H9 (cell line): Measurements from ENCODE around the gene RNGTT. TPM values are rescaled to one million over a fixed set of nuclear protein-coding genes. Genes with fewer than 3 reads are reported as not detected.

Source experiments
- DNase-seq: peaks from one replicate; pipeline ENCODE4 v3.0.0-alpha.2; 2017
- H2AFZ ChIP-seq: one replicate; pipeline ENCODE4 v1.6.1; 2013; ENCODE audit warnings: mild to moderate bottlenecking, low read length, control low read depth, moderate library complexity
- H2AK5ac ChIP-seq: 2 replicates; pipeline ENCODE4 v1.6.1; 2013; ENCODE audit warnings: low read length, control low read depth, mixed read lengths; ENCODE audit not compliant: insufficient read length
- H2BK120ac ChIP-seq: one replicate; pipeline ENCODE4 v1.6.1; 2013; ENCODE audit warnings: low read depth, mild to moderate bottlenecking, low read length, control low read depth, inconsistent platforms; ENCODE audit not compliant: poor library complexity, severe bottlenecking
- H2BK12ac ChIP-seq: 2 replicates; pipeline ENCODE4 v1.6.1; 2013; ENCODE audit warnings: low read length, control low read depth, mixed read lengths, low read depth; ENCODE audit not compliant: insufficient read length
- H2BK15ac ChIP-seq: 2 replicates; pipeline ENCODE4 v1.6.1; 2013; ENCODE audit warnings: low read depth, low read length, control low read depth
- H2BK20ac ChIP-seq: one replicate; pipeline ENCODE4 v1.6.1; 2013; ENCODE audit warnings: low read depth, mild to moderate bottlenecking, low read length, control low read depth, inconsistent platforms; ENCODE audit not compliant: poor library complexity, severe bottlenecking
- H2BK5ac ChIP-seq: 2 replicates; pipeline ENCODE4 v1.6.1; 2013; ENCODE audit warnings: low read length, control low read depth, mixed read lengths; ENCODE audit not compliant: insufficient read length
- H3K14ac ChIP-seq: 2 replicates; pipeline ENCODE4 v1.6.1; 2013; ENCODE audit warnings: low read length, control low read depth; ENCODE audit not compliant: insufficient read depth
- H3K18ac ChIP-seq: 2 replicates; pipeline ENCODE4 v1.6.1; 2013; ENCODE audit warnings: low read depth, mild to moderate bottlenecking, mixed read lengths, low read length, control low read depth; ENCODE audit not compliant: insufficient read length
- H3K23ac ChIP-seq: 2 replicates; pipeline ENCODE4 v1.6.1; 2013; ENCODE audit warnings: low read length, control low read depth, mixed read lengths, low read depth; ENCODE audit not compliant: insufficient read length
- H3K23me2 ChIP-seq: 2 replicates; pipeline ENCODE4 v1.6.1; 2013; ENCODE audit warnings: low read depth, mild to moderate bottlenecking, mixed read lengths, low read length, control low read depth; ENCODE audit not compliant: insufficient read length, poor library complexity, severe bottlenecking
- H3K27ac ChIP-seq: 2 replicates; pipeline ENCODE4 v1.5.1; 2013; ENCODE audit warnings: low read length, control low read depth, mixed read lengths, low read depth; ENCODE audit not compliant: insufficient read length
- H3K27me3 ChIP-seq: 2 replicates; pipeline ENCODE4 v1.6.1; 2013; ENCODE audit warnings: low read length, control low read depth, inconsistent platforms; ENCODE audit not compliant: insufficient read depth
- H3K4ac ChIP-seq: 2 replicates; pipeline ENCODE4 v1.6.1; 2013; ENCODE audit warnings: low read depth, mild to moderate bottlenecking, control low read depth, inconsistent platforms, low read length, moderate library complexity
- H3K4me1 ChIP-seq: 2 replicates; pipeline ENCODE4 v1.6.1; 2013; ENCODE audit warnings: low read length, control low read depth, inconsistent platforms; ENCODE audit not compliant: insufficient read depth
- H3K4me2 ChIP-seq: 2 replicates; pipeline ENCODE4 v1.6.1; 2013; ENCODE audit warnings: low read length, control low read depth, mixed read lengths; ENCODE audit not compliant: insufficient read length, insufficient read depth
- H3K56ac ChIP-seq: 2 replicates; pipeline ENCODE4 v1.6.1; 2013; ENCODE audit warnings: low read depth, mild to moderate bottlenecking, mixed read lengths, low read length, control low read depth; ENCODE audit not compliant: insufficient read length
- H3K79me1 ChIP-seq: 2 replicates; pipeline ENCODE4 v1.6.1; 2013; ENCODE audit warnings: low read depth, mild to moderate bottlenecking, moderate library complexity, low read length, control low read depth, inconsistent platforms; ENCODE audit not compliant: insufficient read depth, poor library complexity, severe bottlenecking
- H3K79me2 ChIP-seq: 2 replicates; pipeline ENCODE4 v1.6.1; 2013; ENCODE audit warnings: low read length, control low read depth, inconsistent platforms; ENCODE audit not compliant: insufficient read depth
- H3K9ac ChIP-seq: 2 replicates; pipeline ENCODE4 v1.6.1; 2013; ENCODE audit warnings: low read length, control low read depth, mixed read lengths; ENCODE audit not compliant: insufficient read length; ENCODE audit errors: extremely low read depth
- H3K9me3 ChIP-seq: one replicate; pipeline ENCODE4 v1.6.1; 2013; ENCODE audit warnings: low read depth, low read length, inconsistent platforms; ENCODE audit not compliant: control insufficient read depth
- H3T11ph ChIP-seq: one replicate; pipeline ENCODE4 v1.6.1; 2013; ENCODE audit warnings: mild to moderate bottlenecking, low read length, control low read depth, inconsistent platforms
- H4K20me1 ChIP-seq: one replicate; pipeline ENCODE4 v1.6.1; 2013; ENCODE audit not compliant: control insufficient read depth, insufficient read length, insufficient read depth
- H4K5ac ChIP-seq: 2 replicates; pipeline ENCODE4 v1.6.1; 2013; ENCODE audit warnings: low read depth, mild to moderate bottlenecking, mixed read lengths, low read length, control low read depth; ENCODE audit not compliant: insufficient read length
- H4K8ac ChIP-seq: replicated peaks from 2 replicates; pipeline ENCODE4 v1.6.1; 2013; ENCODE audit warnings: low read length, control low read depth, mixed read lengths, low read depth; ENCODE audit not compliant: insufficient read length
- H4K91ac ChIP-seq: 2 replicates; pipeline ENCODE4 v1.6.1; 2013; ENCODE audit warnings: low read depth, mild to moderate bottlenecking, moderate library complexity, mixed read lengths, low read length, control low read depth; ENCODE audit not compliant: insufficient read length
- H3K27ac Mint-ChIP-seq, 3 experiments: 2 replicates in 2 of 3; 3 replicates in 1 of 3; pipeline ENCODE4 v1.8.0; 2020 to 2021; ENCODE audit warnings: mixed read lengths in 3 of 3, mild to moderate bottlenecking in 1 of 3, moderate library complexity in 1 of 3
- H3K27me3 Mint-ChIP-seq: 2 replicates; pipeline ENCODE4 v1.8.0; 2021; ENCODE audit warnings: low read depth, mild to moderate bottlenecking, moderate library complexity, mixed read lengths
- H3K36me3 Mint-ChIP-seq, 3 experiments: 2 replicates in 2 of 3; 3 replicates in 1 of 3; pipeline ENCODE4 v1.8.0; 2020 to 2021; ENCODE audit warnings: low read depth in 3 of 3, mixed read lengths in 3 of 3; ENCODE audit not compliant: insufficient read depth in 1 of 3
- H3K4me1 Mint-ChIP-seq, 2 experiments: 2 replicates each; pipeline ENCODE4 v1.8.0; 2020; ENCODE audit warnings: mixed read lengths in 2 of 2
- H3K4me3 Mint-ChIP-seq, 2 experiments: 2 replicates in 1 of 2; 3 replicates in 1 of 2; pipeline ENCODE4 v1.8.0; 2020 to 2021; ENCODE audit warnings: mild to moderate bottlenecking in 2 of 2, mixed read lengths in 2 of 2, moderate library complexity in 1 of 2
- H3K9me3 Mint-ChIP-seq, 2 experiments: 2 replicates in 1 of 2; 3 replicates in 1 of 2; pipeline ENCODE4 v1.8.0; 2020; ENCODE audit warnings: mild to moderate bottlenecking in 2 of 2, mixed read lengths in 2 of 2, moderate library complexity in 1 of 2
- CTCF ChIP-seq: fragments of 200-600 bp; sonication (generic); conservative IDR thresholded peaks from 3 replicates; pipeline ENCODE4 v1.8.0; 2021; ENCODE audit warnings: antibody characterized with exemption, mild to moderate bottlenecking
- WGBS: extraction: QIAGEN DNeasy Blood & Tissue Kit; methylation state at CpG from one replicate; pipeline ENCODE4 v1.1.7; 2013; ENCODE audit warnings: missing lambda C conversion rate, low lambda C conversion rate, mixed read lengths; ENCODE audit not compliant: insufficient read length; ENCODE audit errors: extremely low coverage; 5-methylcytosine and 5-hydroxymethylcytosine counted together
- total RNA-seq: library from RNA; stranded (reverse); gene quantifications from 2 replicates; pipeline ENCODE4 v1.2.1, GENCODE V29; 2021

RNGTT gene
- total RNA-seq, 1 experiment from 2014 or later = 20.5 TPM

- Histone ChIP-seq H2BK12ac (no peak overlapping the region), H3K56ac (no peak overlapping the region), H3K4me1 (peaks cover 4% of the 10 kb centered on the region; the same call in 1 of the 2 replicates), H2AFZ (no peak overlapping the region), H3K4ac (no peak overlapping the region), H3K9me3 (no peaks in the 10 kb centered on the region), H3K27me3 (no peaks in the 10 kb centered on the region), H4K5ac (no peak overlapping the region), H3K14ac (no peak overlapping the region), H4K91ac (no peak overlapping the region), H3T11ph (no peak overlapping the region), H3K23me2 (no peaks in the 10 kb centered on the region), H2BK5ac (no peak overlapping the region), H3K23ac (no peak overlapping the region), H3K79me2 (no peaks in the 10 kb centered on the region), H4K8ac (no peak overlapping the region), H3K79me1 (no peaks in the 10 kb centered on the region), H3K4me2 (no peak overlapping the region), H3K27ac (no peak overlapping the region), H2AK5ac (no peak overlapping the region), H2BK15ac (no peak overlapping the region), H2BK20ac (no peak overlapping the region), H2BK120ac (no peak overlapping the region), H3K9ac (no peak overlapping the region), H3K18ac (no peak overlapping the region), H4K20me1 (no peaks in the 10 kb centered on the region)
- H3K27me3 Mint-ChIP-seq = no peaks in the 10 kb centered on the region
- no peaks in the 10 kb centered on the region for H3K36me3 Mint-ChIP-seq
- no CpG with 5 or more reads among the region's 4 CpGs for WGBS
- no peak for DNase-seq
- H3K27ac Mint-ChIP-seq = no peak overlapping the region; a peak in 1 of 7 replicates
- no peaks in the 10 kb centered on the region for H3K9me3 Mint-ChIP-seq
- no peak overlapping the region for H3K4me3 Mint-ChIP-seq
- peaks cover 16 to 18% of the 10 kb centered on the region in 2 experiments for H3K4me1 Mint-ChIP-seq
- TF ChIP-seq CTCF = no peak
Observed at GRCh38 chr6:89002523-89002922, 39.1 kb upstream of the RNGTT start.
